Fibroblast of skin of left quadriceps (primary cell): ENCODE results near the gene PCNX2.

ENCODE experiments used
- DNase-seq, 2 experiments: peaks; one replicate each; pipeline ENCODE4 v3.0.0-alpha.2; 2013; ENCODE audit warnings: low read depth in 2 of 2

PCNX2 gene

DNA sequence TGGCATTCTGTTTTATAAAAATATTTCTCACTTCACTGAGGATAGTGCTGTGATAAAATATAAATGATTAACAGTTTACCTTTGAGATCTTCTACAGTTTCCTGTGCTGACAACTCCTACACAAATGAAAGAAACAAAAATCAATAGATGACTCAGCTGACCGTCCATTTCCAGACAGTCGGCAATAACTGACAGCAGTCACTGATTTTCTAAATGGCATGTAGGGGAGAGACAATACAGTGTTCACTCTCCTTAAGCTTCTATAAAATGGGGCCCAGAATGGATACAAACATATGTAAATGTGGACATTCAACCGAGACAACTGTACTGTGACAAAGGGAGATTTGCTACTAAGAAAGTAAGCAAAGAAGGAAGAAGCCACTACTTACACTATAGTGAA lies 34.3 kb downstream of the PCNX2 start:
- no peak for DNase-seq

DNA sequence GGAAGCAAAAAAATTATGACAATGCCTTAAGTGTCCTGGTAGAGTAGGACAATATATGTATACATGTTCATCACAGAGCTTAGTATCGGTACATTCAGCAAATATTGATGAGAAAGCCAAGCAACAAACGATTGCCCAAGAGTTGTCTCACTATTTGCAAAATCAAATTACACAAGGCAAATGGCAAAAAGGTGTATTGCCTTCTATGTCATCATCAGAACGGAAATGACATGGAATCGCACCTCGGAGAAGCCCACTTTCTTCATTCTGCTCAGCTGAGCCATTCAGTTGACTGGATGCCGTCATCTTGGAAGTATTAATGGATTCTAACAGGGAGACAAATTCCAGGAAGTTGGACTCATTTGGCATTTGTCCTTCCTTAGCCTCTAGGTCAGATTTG lies 37.7 kb downstream of the PCNX2 start:
- DNase-seq = no peak

DNA sequence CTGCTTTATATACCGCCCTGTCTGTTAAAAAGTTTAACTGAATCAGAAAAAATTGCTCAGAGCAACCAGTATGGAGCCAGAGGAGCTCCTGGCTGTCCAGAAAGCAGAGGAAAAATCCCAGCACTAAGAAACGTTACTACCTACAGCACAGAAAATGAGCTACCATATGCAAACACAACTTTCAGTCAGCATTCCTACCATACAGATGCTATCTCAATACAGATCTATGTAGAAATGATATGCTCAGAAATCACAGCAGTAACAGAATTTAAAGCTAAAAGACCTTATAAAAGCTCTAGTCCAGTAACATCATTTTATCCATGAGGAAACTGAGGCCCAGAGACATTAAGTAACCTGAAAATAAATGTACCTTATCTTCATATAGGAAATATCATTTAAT lies 38.7 kb downstream of the PCNX2 start:
- DNase-seq = no peak

DNA sequence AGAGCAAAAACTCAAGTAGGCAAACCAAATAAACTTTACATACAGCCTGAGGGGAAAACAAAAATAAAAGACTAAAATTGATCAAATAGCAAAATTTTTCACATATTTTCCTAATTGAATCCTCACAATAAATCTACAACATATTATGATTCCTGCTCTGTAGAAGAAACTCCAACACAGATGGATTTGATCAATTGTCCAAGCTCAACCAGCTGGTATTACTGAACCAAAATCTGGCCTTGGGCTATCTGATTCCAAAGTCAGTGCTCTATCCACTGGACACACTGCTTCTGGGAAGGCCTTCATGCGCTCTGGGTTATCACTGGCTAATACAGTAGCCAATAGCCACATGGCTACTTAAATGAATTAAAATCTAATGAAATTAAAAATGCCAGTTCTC lies 39.3 kb downstream of the PCNX2 start:
- no peak for DNase-seq

DNA sequence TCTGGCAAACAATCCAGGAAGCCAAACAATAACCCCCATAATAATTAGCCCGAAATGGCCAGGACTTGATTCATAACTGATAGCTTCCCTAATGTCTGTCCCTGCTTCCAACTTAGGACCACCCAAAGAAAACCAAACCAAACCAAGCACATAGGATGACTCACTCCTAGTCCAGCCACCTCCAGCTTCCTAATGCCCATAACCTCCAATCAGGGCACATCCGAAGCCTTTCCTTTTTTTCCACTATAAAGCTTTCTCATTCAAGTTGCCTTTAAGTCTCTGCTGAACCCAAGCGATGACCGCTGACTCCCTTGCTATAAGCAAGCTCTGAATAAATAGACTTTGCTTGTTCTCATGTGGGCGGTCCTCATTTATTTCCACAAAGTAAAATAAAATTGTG lies 40.4 kb downstream of the PCNX2 start:
- no peak for DNase-seq

DNA sequence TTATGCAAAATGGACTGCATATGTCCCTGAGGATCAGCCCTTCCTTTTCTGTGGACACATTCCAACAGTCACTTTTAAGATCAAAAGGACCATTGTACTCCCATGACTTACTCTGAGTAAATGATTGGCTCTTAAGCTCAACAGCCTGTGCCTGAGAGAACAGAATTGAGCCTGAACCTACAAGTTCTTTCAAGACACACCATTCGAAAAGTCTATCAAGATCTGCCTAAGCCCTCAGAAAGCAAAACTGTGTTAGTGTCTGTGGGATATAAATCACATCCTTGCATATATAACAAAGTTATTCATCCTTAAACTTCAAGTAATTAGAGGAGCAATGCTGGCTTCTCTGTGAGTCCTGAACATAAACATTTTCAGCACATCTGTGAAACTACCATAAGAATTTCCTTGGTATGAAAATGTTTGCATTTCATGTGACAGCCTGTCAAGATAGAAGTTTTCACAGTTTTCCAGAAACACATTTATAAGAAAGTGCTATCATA lies 41.6 kb downstream of the PCNX2 start:
- DNase-seq = peak; percentile 42 to 46

DNA sequence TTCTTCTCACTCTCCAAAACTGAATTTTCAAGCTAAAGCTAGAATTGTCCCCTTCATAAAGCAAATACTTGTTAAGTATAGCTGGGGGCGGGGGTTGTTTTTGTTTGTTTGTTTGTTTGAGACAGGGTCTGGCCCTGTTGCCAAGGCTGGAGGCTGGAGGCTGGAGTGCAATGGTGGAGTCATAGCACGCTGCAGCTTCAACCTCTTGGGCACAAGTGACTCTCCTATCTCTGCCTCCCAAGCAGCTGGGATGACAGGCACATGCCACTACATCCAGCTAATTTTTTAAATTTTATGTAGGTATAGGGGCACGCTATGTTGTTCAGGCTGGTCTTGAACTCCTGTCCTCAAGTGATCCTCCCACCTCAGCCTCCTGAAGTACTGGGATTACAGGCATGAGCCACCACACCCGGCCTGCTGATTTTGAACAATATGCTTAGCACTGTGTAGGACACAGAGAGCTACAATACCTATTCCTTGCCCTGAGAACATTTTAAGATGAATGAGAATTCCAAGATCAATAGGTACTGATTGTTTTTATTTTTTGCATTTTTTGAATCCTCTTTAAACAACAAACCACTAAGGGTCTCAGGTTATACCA lies 42.2 kb downstream of the PCNX2 start:
- no peak for DNase-seq

DNA sequence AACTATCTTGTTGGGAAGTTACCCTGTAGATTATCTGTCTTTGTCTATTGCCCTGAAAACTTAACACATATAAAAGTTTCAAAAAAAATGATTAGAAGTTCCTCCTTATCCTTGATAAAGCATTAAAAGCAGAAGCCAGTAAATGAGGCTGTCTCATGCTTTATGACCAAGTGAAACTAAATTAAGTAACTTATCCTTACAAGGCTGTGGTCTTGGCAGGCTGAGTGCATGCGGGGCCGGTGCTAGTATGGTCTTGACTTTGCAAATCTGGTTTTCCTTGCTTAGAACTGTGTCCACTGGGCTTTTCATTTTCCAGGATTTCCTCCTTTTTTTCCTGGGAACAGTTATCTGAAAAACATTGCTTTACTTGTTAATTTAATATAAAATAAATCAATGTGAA lies 43.1 kb downstream of the PCNX2 start:
- no peak for DNase-seq

DNA sequence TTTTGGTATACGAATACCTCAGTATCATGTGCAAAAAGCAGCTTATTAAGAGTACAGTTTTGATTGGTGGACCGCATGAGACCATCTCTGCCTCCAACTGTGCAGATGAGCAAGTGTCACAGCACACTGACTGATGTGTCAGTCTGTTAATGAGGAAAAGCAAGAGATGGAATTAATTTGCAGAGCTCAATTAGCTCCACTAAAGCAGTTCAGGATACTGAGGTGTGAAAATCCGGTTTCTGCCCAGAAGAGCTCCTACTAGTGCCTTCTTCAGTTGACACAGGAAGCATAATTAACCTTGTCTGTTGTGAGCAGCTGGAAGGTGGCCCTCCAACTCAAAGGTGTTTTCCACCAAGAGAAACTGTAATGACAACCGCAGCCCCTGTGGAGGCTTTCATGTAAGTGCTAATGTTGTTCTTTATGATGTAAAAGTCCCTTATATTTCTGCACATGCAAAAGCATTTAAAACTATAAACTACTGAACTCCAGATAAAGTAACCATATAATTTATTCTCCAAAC lies 44.3 kb downstream of the PCNX2 start:
- no peak for DNase-seq

DNA sequence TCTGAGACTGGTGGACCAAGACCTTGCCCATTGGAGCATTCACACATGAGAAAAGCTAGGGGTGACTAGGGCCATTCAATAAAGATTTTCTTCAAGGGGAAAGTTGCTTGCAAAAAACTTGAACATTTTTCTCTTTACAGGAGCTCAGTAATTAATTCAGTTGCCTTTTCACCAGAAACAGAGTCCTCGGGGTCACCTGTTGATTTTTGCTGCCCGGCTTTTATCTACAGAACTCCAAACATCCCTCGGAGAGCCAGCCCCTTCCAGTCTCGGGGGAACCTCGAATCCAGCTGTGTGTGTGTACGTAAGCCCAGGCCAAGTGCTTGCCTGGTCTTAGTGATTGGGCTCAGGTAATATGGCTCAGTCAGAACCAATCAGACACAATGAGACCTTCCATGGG lies 47.5 kb downstream of the PCNX2 start:
- no peak for DNase-seq

DNA sequence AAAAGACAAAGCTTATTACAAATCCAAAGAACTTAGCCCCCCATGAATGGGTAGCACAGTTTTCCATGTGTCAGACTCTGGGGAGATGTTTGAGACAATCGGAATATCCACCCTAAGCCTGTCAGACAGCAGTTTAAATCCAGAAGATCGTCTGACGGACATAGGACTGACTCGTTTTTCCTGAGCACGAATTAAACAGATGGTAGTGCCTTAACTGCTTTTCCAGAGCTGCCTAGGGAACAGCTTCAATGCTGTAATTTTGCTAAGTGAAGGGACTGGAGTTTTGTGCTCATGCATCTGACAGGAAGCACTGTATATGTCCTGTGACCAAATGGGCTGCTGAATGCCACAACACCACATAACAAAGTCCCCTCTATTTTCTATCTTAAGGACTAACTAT lies 48.6 kb downstream of the PCNX2 start:
- no peak for DNase-seq

DNA sequence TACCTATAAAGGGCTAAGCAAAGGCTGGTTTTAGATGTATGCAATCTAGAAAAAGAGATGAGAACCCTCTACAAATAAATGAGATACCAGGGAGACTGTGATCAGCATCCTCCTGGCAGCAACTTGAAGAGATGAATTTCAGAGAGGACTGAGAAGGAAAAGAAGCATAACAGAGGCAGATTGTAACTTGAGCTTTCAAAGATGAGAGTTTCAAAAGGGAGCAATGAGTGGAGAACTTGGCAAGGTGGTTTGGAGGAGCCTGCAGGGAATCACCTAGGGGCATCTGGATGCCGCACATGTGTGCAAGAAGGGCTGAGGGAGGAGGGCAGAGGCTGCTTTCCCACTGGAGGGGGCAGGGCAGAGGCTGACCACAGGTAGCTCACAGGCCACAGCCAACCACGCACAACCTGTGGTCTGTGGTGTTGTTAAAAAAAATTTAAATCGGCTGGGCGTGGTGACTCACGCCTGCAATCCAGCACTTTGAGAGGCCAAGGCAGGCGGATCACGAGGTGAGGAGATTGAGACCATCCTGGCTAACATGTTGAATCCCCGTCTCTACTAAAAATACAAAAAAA lies 50.2 kb downstream of the PCNX2 start:
- no peak for DNase-seq

DNA sequence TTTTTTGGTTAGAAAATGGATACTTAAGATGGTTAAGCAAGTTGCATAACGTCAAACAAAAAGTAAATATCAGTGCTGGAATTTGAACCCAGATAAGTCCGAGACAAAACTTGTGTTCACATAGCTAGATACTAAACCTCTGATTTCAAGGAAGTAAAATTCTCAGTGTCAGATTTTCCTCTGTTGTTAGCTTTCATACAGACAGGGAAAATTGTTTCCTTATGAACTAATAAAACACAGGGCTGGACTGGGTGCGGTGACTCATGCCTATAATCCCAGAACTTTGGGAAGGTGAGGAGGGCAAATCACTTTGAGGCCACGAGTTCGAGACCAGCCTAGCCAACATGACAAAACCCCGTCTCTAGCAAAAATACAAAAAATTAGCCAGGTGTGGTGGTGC lies 51.3 kb downstream of the PCNX2 start:
- DNase-seq = peak; percentile 39 to 42

DNA sequence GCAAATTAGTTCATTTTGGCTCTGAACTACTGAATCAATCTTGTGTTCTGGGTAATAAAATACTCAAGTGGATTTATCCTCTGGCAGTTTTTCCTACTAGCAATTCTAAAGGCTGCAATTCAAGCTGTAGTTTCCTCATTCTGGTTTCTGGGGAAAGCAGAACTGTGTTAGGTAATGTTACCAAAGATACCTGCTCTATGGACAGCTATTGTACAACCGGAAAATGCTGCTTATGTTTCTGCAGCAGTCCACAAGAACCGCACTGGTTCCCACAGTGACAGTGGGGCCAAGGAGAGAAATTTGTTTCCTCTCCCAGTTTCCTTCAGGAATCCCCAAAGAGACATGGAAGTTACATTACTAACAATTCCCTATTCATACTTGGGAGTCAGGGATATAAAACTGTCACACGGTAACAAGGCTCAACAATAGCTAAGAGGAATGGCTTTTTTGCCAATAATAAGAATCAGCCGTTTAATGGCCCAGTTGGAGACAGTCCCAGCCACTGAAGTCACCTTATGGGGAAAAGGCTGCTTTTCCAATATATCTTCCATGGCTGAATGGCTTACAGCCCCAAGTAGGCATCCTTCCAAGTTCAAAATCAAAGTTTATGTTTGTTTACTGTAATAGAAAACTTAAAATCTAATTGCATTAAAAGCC lies 52.6 kb downstream of the PCNX2 start:
- DNase-seq = no peak

DNA sequence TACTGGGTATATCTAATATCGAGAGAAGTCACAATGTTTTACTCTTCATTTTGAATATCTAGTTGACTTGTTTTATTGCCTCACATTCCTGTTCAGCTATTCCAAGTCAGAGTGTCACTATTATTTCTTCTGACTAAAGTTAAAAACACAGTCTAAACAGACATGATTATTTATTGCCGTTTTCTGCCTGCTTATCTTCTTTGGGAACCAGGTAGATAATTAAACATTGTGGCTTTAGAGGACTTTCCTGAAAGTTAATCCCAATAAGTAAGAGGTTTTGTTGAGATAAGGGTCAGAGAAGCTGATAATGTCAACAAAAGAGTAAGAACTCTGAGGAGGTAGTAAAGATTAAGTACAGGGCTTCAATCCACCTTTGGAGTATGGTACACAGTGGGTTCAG lies 53.8 kb downstream of the PCNX2 start:
- no peak for DNase-seq

DNA sequence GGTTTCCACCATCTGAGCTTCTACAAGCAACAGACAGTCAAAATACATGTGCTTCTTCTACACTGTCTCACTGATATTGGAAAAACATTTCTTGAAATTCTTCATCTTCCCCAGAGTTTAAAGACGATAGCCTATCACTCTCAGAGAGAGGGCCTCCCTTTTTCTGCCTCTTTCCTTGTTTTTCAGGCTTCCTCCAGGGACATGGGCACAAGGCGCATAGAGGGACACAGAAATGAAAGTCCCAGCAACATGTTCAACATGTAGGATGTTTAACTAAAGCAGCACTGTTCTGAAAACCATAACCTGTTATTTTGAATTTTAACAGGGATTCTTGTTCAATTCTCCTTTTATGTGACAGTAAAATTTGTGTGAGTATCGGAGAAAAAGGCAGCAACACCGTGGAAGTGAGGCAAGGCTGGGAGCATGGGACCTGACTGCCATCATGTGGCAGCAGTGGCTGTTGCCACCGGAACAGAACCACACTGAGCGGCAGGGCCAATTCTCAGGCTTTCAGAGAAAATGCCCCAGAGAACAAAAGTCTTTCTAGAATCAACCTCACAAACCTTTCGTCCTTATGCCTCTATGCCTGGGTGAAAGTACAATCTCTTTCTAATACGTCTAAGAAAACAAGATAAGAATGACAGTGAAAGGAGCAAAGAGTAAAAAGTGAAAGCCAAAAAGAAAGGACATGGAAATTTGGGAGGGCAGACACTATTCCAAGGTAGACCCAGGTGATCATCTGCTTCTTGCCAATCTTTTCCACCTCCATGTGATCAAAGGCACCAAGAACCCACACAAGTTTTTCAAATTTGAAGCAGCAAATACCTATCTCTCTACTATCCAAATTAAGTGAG lies 54.5 kb downstream of the PCNX2 start:
- peak; percentile 36 to 48 for DNase-seq

DNA sequence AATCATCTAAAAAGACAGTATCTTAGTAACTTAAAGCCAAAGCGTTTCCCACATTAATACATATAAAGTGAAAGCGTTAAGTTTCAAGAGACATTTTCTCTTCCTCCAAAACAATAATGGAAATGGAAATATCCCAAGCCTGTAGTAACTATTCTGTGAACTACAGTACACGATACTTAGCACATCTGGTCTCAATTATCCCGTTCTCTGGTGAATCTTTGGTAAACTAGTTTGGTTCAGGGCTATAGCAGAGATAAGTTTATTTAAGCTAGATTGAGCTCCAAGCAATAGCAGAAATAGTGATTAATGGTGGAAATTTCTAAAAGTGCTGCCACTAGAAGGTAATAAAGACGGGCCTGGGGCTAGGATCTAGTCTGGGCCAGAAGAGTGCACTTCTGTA lies 55.2 kb downstream of the PCNX2 start:
- peak; percentile 60 to 65 for DNase-seq

DNA sequence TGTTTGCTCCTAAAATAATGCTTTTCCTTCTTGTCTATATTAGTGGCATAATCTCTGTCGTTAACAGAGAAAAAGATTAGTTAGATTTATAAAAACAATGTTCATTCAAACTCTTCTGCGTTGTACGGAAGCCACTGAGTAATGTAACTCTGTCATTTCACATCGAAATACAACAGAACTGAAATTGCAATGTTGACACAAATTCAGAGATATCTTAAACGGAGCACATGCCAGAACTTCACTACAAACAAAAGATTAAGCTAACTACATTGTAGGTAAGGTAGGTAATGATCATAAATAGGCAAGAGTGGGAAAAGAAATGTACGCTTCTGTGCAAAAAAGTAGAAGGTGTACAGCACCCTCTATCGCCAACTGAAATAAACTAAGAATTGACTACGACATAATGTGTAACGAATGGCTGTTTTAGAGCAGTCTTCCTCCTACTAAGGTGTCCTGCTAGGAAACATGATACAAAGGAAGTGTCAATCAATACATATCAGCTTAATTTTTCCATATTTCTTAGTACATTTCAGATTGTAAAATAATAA lies 56.6 kb downstream of the PCNX2 start:
- no peak for DNase-seq

DNA sequence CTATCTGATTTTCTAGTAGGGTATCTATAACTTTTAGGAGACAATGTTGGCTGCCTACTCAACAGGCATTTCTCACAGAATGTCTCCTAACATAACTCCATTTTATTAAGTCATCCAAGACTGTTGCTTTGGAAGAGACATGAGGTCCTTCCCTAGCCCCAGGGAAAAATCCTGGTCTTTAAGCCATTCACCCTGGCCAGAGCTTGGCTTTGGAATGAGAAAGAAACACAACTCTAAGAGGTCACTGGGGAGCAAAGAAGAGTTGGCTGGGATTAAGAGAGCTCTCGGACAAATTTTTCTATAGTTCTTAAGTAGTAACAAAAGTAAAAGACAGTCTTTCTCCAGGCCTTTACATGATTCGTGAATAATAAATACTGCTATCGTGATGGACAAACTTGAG lies 57.9 kb downstream of the PCNX2 start:
- no peak for DNase-seq

DNA sequence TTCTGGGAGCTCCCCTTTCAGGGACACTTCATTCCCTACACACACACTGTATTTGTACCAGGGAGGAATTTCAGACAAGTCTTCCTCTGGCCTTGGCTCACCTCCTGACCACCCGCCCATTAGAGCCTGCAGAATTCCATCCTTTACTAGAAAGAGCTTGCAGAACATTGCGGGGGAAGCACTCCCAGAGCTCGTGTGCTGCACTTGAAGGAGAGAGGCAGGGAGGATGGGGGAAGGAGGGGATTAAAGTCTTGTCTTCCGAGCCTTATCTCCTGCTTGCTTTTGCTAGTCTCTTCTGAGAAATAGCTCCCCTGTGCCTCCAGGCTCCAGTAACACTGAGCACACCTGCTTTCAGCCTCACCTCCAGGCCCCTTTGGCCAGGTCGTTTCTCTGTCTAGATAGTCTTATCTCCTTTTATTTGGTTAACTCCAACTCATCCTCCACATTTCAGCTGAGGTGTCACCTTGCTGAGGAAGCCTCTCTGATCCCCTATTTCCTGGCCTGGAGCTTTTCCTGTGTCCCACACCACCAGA lies 62.0 kb downstream of the PCNX2 start:
- no peak for DNase-seq

DNA sequence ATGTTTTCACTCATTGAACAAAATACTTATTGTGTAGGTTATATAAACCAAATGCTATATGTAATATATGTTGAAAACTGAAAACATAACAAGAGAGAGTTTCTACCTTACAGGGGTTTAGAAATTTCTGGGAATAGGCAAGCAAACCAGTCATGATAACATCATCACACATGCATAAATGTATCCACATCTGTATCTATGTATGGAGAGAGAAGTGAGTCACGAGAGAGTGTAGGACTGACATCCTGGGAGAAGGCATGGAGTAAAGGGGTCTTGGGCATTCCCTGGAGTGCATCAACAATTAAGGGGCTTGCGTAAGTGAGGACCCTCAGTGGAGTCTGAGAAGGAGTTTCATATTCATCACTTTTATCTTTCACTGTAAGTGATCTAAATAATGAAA lies 65.5 kb downstream of the PCNX2 start:
- peak in 1 of 2 experiments; percentile 16 for DNase-seq

DNA sequence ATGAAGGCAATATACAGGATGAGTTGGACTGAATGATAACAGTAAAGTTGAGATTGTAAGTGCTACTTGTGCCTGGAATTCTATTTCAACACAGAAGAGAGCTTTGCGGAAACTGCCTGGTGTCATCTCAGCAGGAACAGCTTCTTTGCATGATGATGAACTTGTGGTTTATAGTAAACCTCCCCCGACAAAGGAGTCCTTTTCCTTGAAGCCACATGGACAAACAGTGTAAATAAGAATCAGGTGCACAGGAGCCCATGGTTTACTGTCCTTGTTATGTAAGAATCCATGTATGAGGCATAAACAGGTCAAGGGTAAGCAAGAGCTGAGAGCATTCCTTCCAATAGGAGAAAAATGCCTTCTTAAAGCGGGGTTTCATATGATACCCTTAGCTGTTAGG lies 66.2 kb downstream of the PCNX2 start:
- no peak for DNase-seq
